CD4-positive, alpha-beta T cell treated with Interleukin-6 for 4 hours (primary cell): ENCODE results near the gene CHST11.

Experiments used
- DNase-seq: peaks from one replicate; pipeline ENCODE4 v3.0.0-alpha.2; 2020; ENCODE audit warnings: mixed read lengths

Gene CHST11

GRCh38 chr12:104683831-104684503, 227.2 kb downstream of the CHST11 start:
- no peak for DNase-seq

- no peak for DNase-seq
These were observed 228.1 kb downstream of the CHST11 start for GRCh38 chr12:104684884-104685283.

DNA sequence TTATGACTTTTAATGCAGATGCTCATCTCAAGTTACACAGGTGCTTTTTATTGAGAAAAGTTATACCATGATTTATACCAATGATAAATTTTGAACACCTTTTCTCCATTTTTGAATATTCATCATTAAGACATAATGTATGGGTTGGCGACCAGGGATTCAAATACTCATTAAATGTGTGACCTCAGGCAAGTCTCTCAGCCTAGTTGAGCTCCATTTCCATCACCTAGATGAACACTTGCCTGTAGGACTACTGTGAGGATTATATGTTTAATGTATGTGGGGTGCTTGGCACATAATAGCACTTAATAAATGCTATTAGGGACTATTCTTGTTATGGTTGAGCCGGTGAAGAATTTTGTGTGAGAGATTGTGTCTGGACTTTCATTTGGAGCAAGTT, 228.6 kb downstream of the CHST11 start:
- no peak for DNase-seq

DNA sequence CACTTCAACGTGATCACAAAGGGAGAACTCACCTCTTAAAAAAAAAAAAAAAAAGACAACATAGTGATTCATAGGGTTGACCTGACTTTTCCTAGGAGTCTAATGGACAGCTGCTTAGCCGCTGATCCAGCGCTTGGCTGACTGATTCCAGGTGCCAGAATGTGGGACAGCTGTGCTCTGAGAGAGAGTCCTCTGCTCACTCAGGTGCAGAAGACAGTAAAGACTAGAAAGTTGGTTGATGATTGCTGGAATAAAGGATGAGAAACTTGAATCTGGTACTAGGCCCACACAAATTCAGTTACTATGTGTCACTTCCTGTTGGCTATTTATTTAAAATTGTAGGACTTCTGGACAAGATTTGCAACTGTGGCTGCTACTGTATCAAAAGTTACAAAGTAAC, 229.4 kb downstream of the CHST11 start:
- DNase-seq, result no peak

- DNase-seq, result peak; percentile 23
These were observed 231.2 kb downstream of the CHST11 start for GRCh38 chr12:104687823-104688573.

DNA sequence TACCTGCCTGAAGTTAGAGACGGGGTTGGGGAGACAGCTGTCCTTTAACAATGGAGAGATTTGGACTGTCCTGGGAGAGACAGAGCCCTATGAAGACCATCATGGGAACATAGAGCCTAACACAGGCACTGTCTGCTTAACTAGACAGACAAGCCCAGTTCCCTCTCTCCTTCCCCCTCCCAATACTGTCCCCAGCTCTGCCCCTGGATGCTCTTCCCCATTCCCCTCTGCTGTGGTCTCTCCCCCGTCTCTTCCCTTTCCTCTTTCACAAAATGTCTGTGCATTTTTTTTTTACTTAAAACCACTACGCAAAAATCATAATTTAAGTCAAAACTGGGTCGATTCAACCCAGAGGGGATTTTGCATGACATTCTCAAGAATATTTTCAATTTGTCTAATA, 232.9 kb downstream of the CHST11 start:
- no peak for DNase-seq

DNA sequence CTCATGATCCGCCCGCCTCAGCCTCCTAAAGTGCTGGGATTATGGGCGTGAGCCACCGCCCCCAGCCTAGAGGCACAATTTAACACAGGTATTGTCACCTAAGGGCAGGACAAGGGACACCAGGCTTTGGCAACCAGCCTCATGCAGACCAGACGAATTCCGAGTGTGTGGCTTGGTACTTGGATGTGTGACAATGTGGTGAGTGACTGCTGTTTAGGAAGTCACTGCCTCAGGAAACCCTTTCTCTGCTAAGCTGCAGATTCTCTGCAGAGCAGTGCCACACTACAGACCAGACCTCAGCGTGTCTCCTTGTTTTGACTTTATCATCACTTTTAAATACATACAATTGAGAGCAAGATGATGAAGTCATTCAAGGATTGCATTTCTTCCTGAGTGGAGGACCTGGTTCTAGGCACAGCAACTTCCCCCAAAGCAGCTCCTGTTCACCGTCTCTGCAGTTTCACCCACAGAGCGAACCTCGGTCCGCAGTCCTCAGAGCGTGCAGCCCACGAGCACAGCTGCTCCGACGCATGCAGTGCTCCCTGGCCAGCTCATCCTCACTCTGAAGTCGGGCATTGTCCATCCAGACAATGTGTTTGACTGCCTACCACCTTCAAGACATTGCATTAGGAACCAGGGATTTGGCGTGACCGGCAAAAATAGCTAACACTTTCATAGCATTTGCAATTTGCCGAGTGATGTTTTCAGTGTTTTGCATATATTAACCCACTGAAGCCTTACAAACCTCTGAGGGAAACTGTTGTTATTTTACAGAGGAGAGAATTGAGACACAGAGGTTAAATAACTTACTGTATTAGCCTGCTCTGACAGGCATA, 235.2 kb downstream of the CHST11 start:
- DNase-seq, result no peak

- DNase-seq, result no peak
These were observed 235.9 kb downstream of the CHST11 start for GRCh38 chr12:104692557-104693218.

GRCh38 chr12:104693493-104693892, 236.7 kb downstream of the CHST11 start:
- no peak for DNase-seq

DNA sequence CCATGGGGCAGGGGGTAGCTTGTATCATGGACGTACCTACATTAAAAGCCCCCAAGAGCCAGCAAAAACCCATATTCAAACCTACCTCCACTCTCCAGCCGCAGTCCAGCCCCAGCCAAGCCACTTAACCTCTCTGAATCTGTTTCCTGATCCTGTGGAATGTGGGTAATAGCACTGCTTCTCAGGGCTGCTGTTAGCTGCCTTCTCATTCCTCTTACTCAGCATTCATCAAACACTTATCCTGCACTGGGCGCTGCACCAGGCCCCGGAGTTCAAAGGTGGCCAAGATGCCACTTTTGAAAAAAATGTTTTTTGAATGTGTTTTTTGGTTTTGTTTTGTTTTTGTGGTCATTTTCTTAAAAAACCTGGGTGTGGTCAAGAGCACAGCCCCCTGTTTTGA, 237.4 kb downstream of the CHST11 start:
- DNase-seq, result no peak

DNA sequence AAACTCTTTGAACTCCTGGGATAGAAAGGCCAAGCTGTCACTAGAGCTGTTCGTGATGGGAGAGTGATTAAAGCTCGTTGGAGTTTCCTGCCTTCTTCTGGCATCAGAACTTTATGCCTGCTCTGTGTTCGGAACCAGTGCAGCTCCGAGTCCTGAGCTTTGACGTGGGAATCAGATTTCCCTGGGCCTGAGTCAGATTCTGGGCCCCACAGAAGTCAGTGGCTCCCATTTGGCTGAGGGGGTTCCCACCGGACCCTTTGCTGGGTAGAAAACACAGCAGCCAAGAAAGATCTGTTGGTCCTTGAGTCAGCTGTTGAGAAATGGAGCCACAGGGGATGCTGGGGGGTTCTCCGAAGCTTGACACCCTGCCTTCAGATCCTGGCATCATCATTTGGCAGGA, 238.0 kb downstream of the CHST11 start:
- DNase-seq, result no peak

DNA sequence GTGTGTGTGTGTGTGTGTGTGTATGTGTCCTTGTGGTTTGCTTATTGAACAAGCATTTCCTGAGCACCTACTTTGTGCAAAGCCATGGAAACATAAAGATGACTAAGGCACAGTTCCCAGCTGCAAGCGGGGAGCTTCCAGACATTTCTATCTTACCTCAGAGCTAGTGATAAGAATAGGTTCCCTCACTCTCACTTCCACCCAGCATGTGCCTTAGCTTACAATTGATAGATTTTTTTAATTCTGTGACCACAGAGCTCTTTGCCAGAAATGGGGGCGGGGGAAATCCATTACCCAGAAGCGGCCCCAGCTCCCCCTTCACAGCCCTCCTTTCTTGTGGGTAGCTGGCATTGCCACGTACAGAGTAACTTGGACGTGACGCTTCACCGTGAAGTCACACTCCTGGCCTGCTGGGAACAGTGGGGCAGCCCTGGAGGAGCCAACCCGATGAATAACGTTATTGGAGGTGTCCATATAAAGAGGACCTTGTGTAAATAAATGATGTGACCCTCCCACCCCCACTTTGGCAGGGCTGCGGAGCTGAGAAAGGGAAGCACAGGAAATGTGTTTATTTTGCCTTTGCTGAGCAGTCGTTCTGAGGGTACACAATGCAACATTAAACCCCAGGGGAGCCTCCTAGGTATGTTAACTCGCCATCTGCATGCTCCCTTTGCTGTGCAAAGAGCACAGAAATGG, 238.9 kb downstream of the CHST11 start:
- DNase-seq, result peak; percentile 75

DNA sequence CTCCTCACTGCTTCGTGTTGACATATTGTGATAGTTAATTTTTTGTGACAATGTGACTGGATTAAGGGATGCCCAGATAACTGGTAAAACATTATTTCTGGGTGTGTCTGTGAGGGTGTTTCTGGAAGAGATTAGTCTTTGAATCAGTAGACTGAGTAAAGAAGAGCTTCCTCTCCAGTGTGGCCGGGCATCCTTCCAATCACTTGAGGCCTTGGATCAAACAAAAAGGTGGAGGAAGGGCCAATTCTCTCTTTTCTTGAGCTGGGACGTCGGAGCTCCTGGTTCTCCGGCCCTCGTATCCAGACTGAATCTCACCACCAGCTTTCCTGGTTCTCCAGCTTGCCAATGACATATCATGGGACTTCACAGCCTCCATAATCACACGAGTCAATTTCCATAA, 240.4 kb downstream of the CHST11 start:
- DNase-seq, result no peak

- no peak for DNase-seq
These were observed 242.1 kb downstream of the CHST11 start for GRCh38 chr12:104698871-104699270.

DNA sequence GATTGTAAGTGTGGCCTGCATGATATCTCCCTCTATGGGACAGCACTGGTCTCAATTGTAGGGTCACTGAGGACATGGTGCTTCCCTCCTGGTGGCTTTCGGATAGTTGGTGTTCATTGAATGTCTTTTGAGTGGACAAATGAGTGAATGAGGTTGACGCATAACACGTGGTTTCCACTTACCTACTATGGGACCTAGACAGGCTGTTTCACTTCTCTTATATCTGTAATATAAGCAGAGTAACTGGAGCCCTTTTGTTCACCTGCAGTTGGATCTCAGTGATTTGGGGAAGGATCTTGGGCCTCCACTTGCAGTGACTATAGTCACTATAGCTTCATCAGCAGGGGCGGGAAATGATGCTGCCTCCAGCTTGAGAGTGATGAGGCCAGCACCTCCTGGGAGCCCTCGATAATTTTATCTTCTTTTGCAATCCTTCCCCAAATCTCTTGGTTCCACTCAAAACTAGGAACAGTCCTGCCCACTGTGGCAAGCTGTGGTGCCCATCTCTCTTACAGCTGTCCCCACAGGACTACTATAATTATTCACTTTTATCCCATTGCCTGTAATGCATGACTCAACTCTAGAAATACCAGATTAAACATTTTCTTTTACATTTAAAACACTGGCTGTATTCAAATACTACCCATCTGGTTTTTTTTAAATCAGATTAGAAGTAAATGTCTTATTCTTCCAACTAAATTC, 242.9 kb downstream of the CHST11 start:
- no peak for DNase-seq

DNA sequence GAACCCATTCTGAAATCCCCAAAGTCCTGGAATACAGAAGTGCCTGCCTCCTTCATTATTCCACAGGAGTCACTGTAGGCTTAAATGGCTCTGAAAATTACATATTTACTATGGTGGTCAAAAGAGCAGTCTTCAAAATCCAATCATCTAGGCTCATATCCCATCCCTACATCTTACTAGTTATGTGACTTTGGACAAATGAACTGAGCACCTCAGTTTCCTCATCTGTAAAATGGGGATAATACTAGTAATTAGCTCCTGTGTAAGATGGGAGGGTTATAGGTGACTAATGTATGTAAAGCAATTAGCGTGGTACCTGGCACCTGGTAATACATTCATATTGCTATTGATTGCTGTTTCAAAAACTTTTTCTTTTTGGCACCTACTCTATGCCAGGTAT, 243.6 kb downstream of the CHST11 start:
- no peak for DNase-seq

DNA sequence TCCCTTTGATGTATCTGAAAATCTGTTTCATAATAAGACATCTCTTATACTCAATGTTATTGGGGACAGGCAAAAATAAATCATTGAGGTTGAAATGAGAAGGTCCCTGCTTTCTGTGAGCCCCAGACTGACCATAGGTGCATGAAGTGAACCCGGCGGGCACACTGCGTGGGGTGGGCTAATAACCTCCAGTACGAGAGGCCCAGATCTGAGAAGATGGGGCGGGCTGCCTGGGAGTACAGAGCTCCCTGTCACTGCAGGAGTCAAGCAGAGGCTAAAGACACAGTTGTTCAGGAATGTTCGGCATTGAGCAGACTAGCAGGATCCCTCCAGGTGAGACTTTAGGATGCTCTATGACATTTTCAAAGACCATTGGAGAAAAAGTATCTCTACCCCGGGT, 244.6 kb downstream of the CHST11 start:
- DNase-seq, result no peak

- no peak for DNase-seq
These were observed 245.0 kb downstream of the CHST11 start for GRCh38 chr12:104701756-104702155.

- DNase-seq, result no peak
These were observed 245.9 kb downstream of the CHST11 start for GRCh38 chr12:104702565-104703139.

DNA sequence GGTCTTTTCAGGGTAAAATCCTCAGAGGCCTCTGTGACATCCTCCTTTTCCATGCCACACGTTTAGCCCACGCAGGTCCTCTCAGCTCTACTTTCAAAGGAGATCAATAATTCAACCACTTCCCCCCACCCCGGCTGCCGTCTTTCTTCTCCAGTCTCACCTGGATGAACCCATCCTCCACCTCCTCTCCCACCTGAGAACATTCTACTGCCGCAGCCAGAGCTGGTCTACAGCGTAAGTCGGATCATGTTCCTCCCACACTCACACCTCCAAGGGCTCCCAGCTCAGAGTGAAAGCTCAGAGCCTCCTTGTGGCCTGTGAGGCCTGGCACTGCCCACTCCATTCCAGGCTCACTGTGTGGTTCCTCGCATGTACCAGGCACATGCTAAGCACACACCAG, 246.6 kb downstream of the CHST11 start:
- no peak for DNase-seq

GRCh38 chr12:104704224-104704779, 247.6 kb downstream of the CHST11 start:
- no peak for DNase-seq
